Activated CD8-positive, alpha-beta memory T cell treated with anti-CD3 and anti-CD28 coated beads for 48 hours (primary cell): Measurements from ENCODE around the gene MEIOB.
"Not testable (repeated sequence)": the region's sequence is repeated elsewhere in the genome, so short reads cannot be mapped to it uniquely, and the experiment has no call there.

Experiments
- DNase-seq, 3 experiments: peaks; one replicate each; pipeline ENCODE4 v3.0.0-alpha.2; 2020; ENCODE audit warnings: low read depth in 2 of 3, low spot score in 2 of 3

Gene MEIOB, protein sequence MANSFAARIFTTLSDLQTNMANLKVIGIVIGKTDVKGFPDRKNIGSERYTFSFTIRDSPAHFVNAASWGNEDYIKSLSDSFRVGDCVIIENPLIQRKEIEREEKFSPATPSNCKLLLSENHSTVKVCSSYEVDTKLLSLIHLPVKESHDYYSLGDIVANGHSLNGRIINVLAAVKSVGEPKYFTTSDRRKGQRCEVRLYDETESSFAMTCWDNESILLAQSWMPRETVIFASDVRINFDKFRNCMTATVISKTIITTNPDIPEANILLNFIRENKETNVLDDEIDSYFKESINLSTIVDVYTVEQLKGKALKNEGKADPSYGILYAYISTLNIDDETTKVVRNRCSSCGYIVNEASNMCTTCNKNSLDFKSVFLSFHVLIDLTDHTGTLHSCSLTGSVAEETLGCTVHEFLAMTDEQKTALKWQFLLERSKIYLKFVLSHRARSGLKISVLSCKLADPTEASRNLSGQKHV

DNA sequence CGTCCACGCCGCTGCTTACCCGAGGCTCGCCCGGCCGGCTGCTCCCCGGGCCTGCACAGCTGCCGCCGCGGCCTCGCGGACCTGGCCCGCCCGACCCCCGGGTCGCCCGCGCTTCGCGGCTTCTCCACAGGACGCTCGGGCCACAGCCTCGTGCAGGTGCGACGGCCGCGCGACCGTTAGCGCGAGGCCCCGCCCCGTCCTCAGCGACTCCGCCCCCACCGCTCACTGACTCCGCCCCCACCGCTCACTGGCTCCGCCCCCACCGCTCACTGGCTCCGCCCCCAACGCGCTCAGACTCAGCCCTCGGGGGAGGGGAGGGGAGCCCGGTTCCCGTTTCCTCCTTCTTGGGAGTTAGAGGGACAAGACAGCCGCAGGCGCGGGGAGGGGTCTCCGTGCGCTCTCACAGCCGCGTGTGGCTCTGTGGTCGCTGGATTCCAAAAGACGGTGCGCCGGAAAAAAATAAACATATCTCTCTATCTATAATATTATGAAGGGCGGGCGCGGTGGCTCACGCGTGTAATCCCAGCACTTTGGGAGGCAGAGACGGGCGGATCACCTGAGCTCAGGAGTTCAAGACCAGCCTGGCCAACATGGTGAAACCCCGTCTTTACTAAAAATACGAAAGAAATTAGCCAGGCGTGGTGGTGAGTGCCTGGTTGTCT, at the start of gene MEIOB:
Gene MEIOB (minus strand): TSS at position 191 of the 662 bp plus-strand sequence. CDS start 3,989 bp downstream, outside the sequence.
- peak in 2 of 3 experiments; percentile 21 to 54 for DNase-seq

DNA sequence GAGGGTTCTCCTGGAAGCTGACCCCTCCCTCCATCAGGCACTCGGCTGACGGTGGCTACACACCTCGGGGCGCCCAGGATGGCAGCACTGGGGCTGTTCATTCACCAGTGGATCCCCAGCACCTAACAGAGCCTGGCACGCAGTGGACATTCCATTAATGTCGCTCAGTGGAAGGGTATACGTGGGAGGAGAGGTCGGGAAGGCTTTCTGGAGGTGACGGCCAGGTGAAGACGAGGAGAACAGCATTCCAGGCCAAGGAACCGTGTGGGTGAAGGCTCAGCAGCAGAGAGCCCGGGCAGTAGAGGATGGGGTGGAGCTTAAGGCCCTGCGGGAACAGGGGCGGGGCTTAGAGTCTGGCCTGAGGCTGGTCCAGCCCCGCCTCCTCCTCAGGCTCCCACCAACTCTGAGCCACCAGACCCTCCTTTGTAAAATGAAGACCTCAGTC, 48.8 kb upstream of the MEIOB start:
- no peak for DNase-seq

- not testable (repeated sequence) for DNase-seq
These were observed 48.2 kb upstream of the MEIOB start for GRCh38 chr16:1920122-1920521.

GRCh38 chr16:1919327-1919998, 47.5 kb upstream of the MEIOB start:
- DNase-seq: no peak

DNA sequence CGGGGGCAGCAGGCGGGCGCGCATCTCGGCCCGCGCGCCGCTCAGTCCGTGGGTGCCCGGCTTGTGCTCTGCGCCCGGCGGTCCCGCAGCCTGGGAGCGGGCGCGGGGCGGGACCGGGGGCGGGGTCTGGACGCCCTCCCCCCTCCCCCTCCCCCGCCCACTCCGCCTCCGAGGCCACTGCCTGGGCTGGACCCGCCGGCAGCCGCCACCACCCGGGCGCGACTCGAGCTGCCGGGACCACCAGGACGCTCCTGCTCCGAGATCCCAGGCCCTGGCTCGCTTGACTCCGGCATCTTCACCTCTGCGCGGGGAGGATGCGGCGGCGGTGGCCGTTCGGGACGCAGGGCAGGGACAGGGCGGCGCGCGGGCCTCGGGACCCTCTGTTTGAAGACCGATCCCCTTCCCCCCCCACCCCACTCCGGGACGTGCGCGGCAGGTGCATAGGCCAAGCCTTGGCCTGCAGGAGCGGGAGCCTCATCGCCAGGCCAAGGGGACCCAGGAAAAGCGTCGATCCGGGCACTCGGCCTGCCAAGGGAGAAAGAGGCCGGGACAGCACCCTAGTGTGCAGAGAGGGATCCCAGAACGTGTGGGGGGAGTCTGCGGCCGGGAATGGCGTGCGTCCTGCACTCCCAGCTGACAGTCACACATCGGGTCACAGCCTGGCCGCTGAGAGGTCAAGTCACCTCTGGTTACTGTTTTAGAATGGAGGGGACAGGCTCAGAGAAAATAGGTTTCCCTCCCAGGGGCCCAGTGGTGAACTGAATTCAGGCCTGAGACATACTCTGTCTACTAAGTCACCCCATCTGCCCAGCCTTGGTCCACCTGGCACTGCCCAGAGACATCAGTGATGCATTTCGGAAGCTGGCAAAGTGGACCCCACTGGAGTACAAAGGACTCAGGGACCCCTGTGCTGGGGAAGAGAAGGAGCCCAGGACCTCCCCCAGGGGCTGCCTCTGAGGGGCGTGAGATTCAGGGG, 46.7 kb upstream of the MEIOB start, which contains the start of gene HS3ST6:
Gene HS3ST6 (minus strand): TSS at position 65 of the 976 bp plus-strand sequence. CDS start 92 bp downstream, outside the sequence.
- no peak for DNase-seq

GRCh38 chr16:1917665-1918350, 45.8 kb upstream of the MEIOB start:
- no peak for DNase-seq

- DNase-seq: no peak
These were observed 45.2 kb upstream of the MEIOB start for GRCh38 chr16:1917056-1917664.

DNA sequence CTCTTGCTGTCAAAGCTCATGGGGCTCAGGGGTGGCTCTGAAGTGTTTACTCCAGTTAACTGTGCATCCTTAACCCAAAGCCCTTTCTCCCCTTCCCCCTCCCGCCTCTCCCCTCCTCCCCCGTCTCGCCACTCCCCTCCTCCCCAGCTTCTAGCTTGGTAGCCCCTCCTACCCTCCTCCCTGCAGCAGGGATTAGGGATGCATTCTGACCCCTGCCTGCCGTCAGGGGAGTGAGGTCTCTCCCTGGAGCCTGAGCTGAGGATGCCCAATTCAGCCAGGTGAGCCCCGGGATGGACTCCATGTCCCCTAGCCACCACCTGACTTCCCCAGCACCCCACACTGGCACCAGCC, 44.7 kb upstream of the MEIOB start:
- DNase-seq: no peak

- no peak for DNase-seq
These were observed 44.0 kb upstream of the MEIOB start for GRCh38 chr16:1915732-1916639.

DNA sequence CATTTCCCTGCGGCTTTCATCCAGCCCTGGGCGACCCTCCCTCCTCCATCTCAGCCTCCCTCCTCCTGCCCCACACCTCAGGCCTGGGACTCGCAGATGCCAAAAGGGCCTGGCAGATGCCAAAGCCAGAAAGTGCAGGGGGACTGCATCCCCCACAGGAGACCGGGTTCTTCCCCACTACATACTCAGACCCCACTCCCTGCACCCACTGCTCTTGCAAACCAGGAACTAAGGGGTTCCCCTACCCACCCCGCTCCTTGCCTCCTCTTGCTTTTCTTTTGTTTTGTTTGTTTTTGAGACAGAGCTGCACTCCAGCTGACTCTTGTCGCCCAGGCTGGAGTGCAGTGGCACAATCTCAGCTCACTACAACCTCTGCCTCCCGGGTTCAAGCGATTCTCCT, 43.0 kb upstream of the MEIOB start:
- no peak for DNase-seq

DNA sequence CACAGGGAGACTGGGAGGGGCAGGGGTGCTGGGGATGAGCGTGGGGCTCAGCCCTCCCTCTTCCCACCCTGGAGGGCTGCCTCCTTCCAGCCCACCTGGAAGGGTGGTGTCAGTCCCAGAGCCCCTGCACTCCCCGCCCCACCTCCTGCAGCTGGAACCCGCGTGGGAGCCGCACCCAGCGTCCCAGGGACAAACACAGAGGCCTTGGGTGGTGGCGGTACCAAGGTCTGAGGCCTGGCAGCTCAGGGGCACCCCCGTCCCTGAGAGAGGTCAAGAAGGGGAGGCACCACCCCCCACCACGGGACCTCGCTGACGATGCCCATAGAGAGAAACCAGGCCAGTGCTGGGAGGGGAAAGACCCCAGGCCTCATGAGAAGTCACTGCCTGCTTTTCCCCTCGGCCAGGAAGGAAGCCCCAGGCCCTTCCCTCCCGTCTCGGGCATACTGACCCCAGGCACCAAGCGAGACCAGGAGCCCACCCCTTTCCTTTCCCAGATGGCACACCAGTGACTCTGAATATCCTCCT, 42.2 kb upstream of the MEIOB start:
- no peak for DNase-seq

GRCh38 chr16:1913327-1914083, 41.5 kb upstream of the MEIOB start:
- DNase-seq: no peak

- DNase-seq: no peak
These were observed 40.2 kb upstream of the MEIOB start for GRCh38 chr16:1912215-1912543.

DNA sequence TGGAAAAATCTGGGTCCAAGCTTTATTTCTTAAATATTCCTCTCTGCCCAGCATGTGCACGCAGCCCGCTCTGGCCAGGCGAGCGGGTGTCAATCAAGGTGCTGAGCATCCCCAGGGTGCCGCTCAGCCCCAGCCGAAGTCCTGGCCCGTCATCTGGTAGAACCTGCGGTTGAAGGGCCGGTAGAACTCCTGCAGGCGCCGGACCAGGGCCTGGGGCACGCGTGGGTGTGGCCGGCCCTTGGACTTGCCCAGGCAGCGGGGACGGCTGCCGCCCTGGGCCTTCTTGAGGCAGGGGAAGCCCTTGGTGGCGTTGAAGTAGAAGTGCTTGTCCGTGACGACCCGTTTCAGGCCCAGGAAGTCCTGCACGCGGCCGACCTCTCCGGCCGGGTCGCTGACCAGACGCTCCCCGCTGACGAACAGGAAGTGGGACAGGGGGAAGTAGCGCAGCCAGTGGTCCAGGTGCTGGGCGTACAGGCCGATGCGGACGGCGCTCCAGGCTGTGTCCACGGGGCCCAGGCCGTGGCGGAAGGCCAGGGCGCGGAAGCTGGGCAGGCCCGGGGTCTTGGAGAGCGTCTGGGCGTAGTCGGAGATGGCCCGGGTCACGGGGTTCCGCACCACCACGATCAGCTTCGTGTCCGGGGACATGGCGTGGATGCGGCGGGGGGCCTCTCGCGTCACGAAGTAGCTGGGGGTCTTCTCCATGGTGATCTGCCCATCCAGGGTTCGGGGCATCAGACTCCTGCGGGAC, 39.7 kb upstream of the MEIOB start:
- DNase-seq: no peak

- DNase-seq: no peak
These were observed 37.7 kb upstream of the MEIOB start for GRCh38 chr16:1909561-1910231.

- no peak for DNase-seq
These were observed 37.0 kb upstream of the MEIOB start for GRCh38 chr16:1908983-1909382.
